Coronary artery (tissue), 2 donors: Measurements from ENCODE around the gene ACAD11.
"Not testable (repeated sequence)": the region's sequence is repeated elsewhere in the genome, so short reads cannot be mapped to it uniquely, and the experiment has no call there.

ENCODE experiments used
- DNase-seq: peaks from one replicate; pipeline ENCODE4 v3.0.0-alpha.2; 2017; ENCODE audit warnings: low spot score
- H3K27ac ChIP-seq, 2 donors: fragments of 200-600 bp; sonication (generic); one replicate each; pipeline ENCODE4 v1.5.1; 2016 to 2019
- H3K4me3 ChIP-seq: fragments of 200-600 bp; sonication (generic); 2 replicates; pipeline ENCODE4 v1.5.1; 2016; ENCODE audit warnings: mild to moderate bottlenecking, moderate library complexity
- CTCF ChIP-seq: fragments of 200-600 bp; sonication (generic); IDR thresholded peaks from one replicate; pipeline ENCODE4 v1.5.1; 2019; ENCODE audit warnings: antibody characterized with exemption

Gene ACAD11

GRCh38 chr3:132606085-132606484 is 53.5 kb downstream of the ACAD11 start:
- no peak for TF ChIP-seq CTCF
- no peak for DNase-seq
- H3K4me3 ChIP-seq, result no peak overlapping the region
- peak overlapping the region in 1 of 2 donors; percentile 83 for H3K27ac ChIP-seq

- H3K27ac ChIP-seq, result peak overlapping the region in 1 of 2 donors; percentile 83
These were observed 54.2 kb downstream of the ACAD11 start for GRCh38 chr3:132605374-132605792.

GRCh38 chr3:132600614-132601013 is 59.0 kb downstream of the ACAD11 start:
- not testable (repeated sequence) for H3K4me3 ChIP-seq, H3K27ac ChIP-seq, DNase-seq

More at GRCh38 chr3:132605374-132605792, 54.2 kb downstream of the ACAD11 start:
- DNase-seq, result no peak
- H3K4me3 ChIP-seq, result no peak overlapping the region
- TF ChIP-seq CTCF, result no peak

- TF ChIP-seq CTCF, result no peak
- H3K27ac ChIP-seq, result no peak overlapping the region
- no peak overlapping the region for H3K4me3 ChIP-seq
- DNase-seq, result no peak
These were observed 61.4 kb downstream of the ACAD11 start for GRCh38 chr3:132598181-132598580.

GRCh38 chr3:132597660-132598059 is 61.9 kb downstream of the ACAD11 start:
- peak overlapping the region; percentile 21 for H3K4me3 ChIP-seq
- no peak for DNase-seq
- no peak overlapping the region for H3K27ac ChIP-seq
- TF ChIP-seq CTCF, result no peak

- peak within 1 kb of the TSS; percentile 21 for H3K4me3 ChIP-seq
- TF ChIP-seq CTCF, result no peak
- no peak within 1 kb of the TSS for H3K27ac ChIP-seq
- DNase-seq, result no peak
These were observed 62.7 kb downstream of the ACAD11 start, which contains the start of gene ACKR4 for GRCh38 chr3:132596816-132597433. TSS of gene ACKR4 (plus strand) at chr3:132597270. CDS start at chr3:132600398, 3,128 bp downstream.

GRCh38 chr3:132596326-132596725 is 63.3 kb downstream of the ACAD11 start:
- H3K4me3 ChIP-seq, result no peak overlapping the region
- DNase-seq, result no peak
- TF ChIP-seq CTCF, result no peak
- H3K27ac ChIP-seq, result no peak overlapping the region
